Prostate gland (tissue), 2 donors: ENCODE data around the gene TPRG1L.

Source experiments
- CTCF ChIP-seq, 4 experiments: fragments of 200-600 bp in 2 of 4; fragments of 450-650 bp in 2 of 4; sonication (generic) in 2 of 4; IDR thresholded peaks; 1 replicate in 3 of 4; 2 replicates in 1 of 4; pipeline ENCODE4 v1.5.1; 2016 to 2019; ENCODE audit warnings: antibody characterized with exemption in 4 of 4, mild to moderate bottlenecking in 2 of 4, moderate library complexity in 2 of 4
- POLR2AphosphoS5 ChIP-seq: sonication (generic); formaldehyde crosslinking; IDR thresholded peaks from one replicate; pipeline ENCODE4 v1.6.1; 2017; ENCODE audit warnings: antibody characterized with exemption

DNA sequence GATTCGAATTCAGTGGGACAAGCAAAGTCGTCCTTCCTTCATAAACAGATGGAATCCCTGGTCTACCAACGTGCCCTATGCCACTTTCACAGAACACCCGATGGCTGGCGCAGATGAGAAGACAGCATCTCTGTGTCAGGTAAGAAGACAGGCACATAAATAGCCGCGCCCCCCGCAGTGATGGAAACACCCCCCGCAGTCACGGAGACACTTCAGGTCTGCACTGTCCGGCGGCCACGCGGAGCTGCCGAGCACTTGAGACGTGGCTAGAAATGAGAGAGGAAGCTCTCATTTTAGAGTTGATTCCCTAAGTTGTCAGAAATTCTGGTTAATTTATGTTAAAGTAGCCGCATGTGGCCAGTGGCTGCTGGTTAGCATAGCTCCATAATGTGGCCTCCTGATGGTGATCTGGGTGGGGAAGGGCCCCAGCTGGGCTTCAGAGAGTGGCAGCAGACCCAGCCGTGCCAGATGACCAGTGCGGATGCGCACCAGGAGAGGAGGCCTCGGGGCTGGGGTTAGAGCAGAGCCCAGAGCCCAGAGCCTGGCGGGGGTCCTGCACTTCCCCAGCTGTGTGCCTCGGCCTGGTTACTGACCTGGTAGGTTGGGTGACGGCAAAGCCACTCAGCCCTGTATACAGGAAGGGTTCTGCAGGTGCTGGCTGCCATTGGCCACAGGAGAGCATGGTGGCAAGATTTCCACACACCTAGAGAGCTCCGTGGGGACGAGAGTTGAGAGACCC, 2.9 kb downstream of the TPRG1L start:
- TF ChIP-seq CTCF (IDR thresholded peaks at IDR 0.05) (no peak), POLR2AphosphoS5 (no peak)
